Central memory CD8-positive, alpha-beta T cell (primary cell): ENCODE data around the gene TMEM238.

Source experiments
- ATAC-seq: fragments of 150-1000 bp; cut with Tn5 transposase; replicated peaks from 2 replicates; pipeline ENCODE4 v1.10.0; 2022; ENCODE audit warnings: mild to moderate bottlenecking, moderate FRiP score, moderate number of reproducible peaks; ENCODE audit not compliant: poor library complexity, severe bottlenecking; ENCODE audit errors: extremely low read depth
- DNase-seq, 2 donors: peaks; one replicate each; pipeline ENCODE4 v3.0.0; 2021; ENCODE audit warnings: low spot score in 2 of 2
- H3K27ac Mint-ChIP-seq: one replicate; pipeline ENCODE4 v1.8.0; 2022; ENCODE audit warnings: low read depth, mild to moderate bottlenecking, moderate library complexity, mixed read lengths
- H3K27me3 Mint-ChIP-seq: one replicate; pipeline ENCODE4 v1.8.0; 2022; ENCODE audit warnings: mixed read lengths
- H3K36me3 Mint-ChIP-seq: one replicate; pipeline ENCODE4 v1.8.0; 2022; ENCODE audit warnings: mild to moderate bottlenecking, moderate library complexity, mixed read lengths; ENCODE audit not compliant: insufficient read depth
- H3K4me1 Mint-ChIP-seq: one replicate; pipeline ENCODE4 v1.8.0; 2022; ENCODE audit warnings: mixed read lengths
- H3K4me3 Mint-ChIP-seq: one replicate; pipeline ENCODE4 v1.8.0; 2022; ENCODE audit warnings: mild to moderate bottlenecking, moderate library complexity, mixed read lengths
- H3K9me3 Mint-ChIP-seq: one replicate; pipeline ENCODE4 v1.8.0; 2022; ENCODE audit warnings: mixed read lengths

The TMEM238 gene

DNA sequence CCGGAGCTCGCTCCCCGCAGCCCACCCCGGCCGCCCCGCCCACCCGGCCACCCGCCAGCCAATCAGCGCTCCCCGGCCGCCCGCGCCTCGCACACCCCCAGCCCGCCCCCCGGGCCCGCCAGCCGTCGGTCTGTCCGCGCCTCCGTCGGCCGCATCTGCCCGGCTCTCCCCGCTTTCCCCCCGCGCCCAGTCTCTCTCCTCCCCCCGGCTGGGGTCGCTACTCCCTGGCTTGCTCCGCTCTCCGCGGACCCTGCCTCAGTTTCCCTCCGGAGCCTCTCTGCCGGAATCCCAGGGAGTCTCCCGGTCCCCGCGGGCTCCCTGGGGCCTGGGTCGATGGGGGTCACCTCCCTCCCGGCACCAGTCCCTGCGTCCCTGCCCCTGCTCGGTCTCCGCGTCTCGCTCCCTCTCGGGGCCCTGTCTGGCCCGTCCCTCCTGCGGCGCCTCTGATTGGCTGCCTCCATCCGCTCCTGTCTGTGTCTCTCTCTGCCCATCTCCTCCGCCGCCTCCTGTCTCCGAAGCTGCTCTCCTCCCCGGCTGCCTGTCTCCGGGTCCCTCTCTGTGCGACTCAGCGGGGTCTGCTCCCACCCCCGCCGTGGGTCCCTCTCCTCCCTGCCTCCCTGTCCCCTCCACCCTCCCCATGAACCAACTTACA is 14.3 kb downstream of the TMEM238 start:
- Mint-ChIP-seq H3K27ac (no peak overlapping the region), H3K9me3 (no peaks in the 10 kb centered on the region), H3K4me1 (peaks cover 11% of the 10 kb centered on the region), H3K4me3 (peak overlapping the region; percentile 75), H3K27me3 (peaks cover 66% of the 10 kb centered on the region), H3K36me3 (peaks cover 4% of the 10 kb centered on the region)
- DNase-seq, result no peak
- ATAC-seq, result peak; percentile 64

GRCh38 chr19:55368701-55369563 is 15.2 kb downstream of the TMEM238 start:
- peaks cover 62% of the 10 kb centered on the region for H3K27me3 Mint-ChIP-seq
- H3K4me3 Mint-ChIP-seq, result peak overlapping the region; percentile 53
- peak; percentile 31 for ATAC-seq
- peaks cover 10% of the 10 kb centered on the region for H3K4me1 Mint-ChIP-seq
- H3K9me3 Mint-ChIP-seq, result no peaks in the 10 kb centered on the region
- no peak for DNase-seq
- no peak overlapping the region for H3K27ac Mint-ChIP-seq
- peaks cover 4% of the 10 kb centered on the region for H3K36me3 Mint-ChIP-seq

- no peaks in the 10 kb centered on the region for H3K9me3 Mint-ChIP-seq
- H3K27me3 Mint-ChIP-seq, result peaks cover 54% of the 10 kb centered on the region
- no peak overlapping the region for H3K27ac Mint-ChIP-seq
- DNase-seq (no peak), ATAC-seq (no peak)
- no peak overlapping the region for H3K4me3 Mint-ChIP-seq
- H3K36me3 Mint-ChIP-seq, result peaks cover 4% of the 10 kb centered on the region
- peaks cover 5% of the 10 kb centered on the region for H3K4me1 Mint-ChIP-seq
These were observed 16.0 kb downstream of the TMEM238 start for GRCh38 chr19:55368106-55368505.

DNA sequence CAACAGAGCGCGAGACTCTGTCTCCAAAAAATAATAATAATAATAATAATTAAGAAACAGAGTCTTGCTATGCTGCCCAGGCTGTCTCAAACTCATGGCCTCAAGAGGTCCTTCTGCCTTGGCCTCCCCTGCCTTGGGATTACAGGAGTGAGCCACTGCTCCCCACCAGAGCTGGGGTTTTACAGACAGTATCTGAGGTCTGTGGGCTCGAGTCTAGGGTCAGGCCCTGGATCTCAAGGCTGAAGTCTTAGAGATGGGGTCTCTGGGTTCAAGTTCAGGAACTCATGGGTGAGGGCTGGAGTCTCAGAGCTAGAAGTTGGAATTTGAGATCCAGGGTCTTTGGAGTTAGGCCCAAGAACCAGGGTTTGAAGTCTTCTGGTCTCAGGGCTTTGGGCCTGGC is 17.3 kb downstream of the TMEM238 start:
- no peak overlapping the region for H3K4me3 Mint-ChIP-seq
- peaks cover 5% of the 10 kb centered on the region for H3K4me1 Mint-ChIP-seq
- peaks cover 47% of the 10 kb centered on the region for H3K27me3 Mint-ChIP-seq
- no peak for DNase-seq
- no peak for ATAC-seq
- no peaks in the 10 kb centered on the region for H3K9me3 Mint-ChIP-seq
- no peak overlapping the region for H3K27ac Mint-ChIP-seq
- peaks cover 2% of the 10 kb centered on the region for H3K36me3 Mint-ChIP-seq

GRCh38 chr19:55365964-55366363 is 18.1 kb downstream of the TMEM238 start:
- H3K9me3 Mint-ChIP-seq, result no peaks in the 10 kb centered on the region
- no peak overlapping the region for H3K4me3 Mint-ChIP-seq
- ATAC-seq (no peak), DNase-seq (no peak)
- peaks cover 2% of the 10 kb centered on the region for H3K36me3 Mint-ChIP-seq
- peaks cover 38% of the 10 kb centered on the region for H3K27me3 Mint-ChIP-seq
- H3K27ac Mint-ChIP-seq, result no peak overlapping the region
- peaks cover 5% of the 10 kb centered on the region for H3K4me1 Mint-ChIP-seq

- H3K36me3 Mint-ChIP-seq, result peaks cover 2% of the 10 kb centered on the region
- H3K9me3 Mint-ChIP-seq, result no peaks in the 10 kb centered on the region
- no peak overlapping the region for H3K4me3 Mint-ChIP-seq
- DNase-seq, result no peak
- H3K27ac Mint-ChIP-seq, result no peak overlapping the region
- peaks cover 31% of the 10 kb centered on the region for H3K27me3 Mint-ChIP-seq
- ATAC-seq, result no peak
- H3K4me1 Mint-ChIP-seq, result peaks cover 5% of the 10 kb centered on the region
These were observed 18.8 kb downstream of the TMEM238 start for GRCh38 chr19:55365245-55365644.

- DNase-seq (no peak), ATAC-seq (no peak)
- H3K4me1 Mint-ChIP-seq, result no peaks in the 10 kb centered on the region
- H3K27me3 Mint-ChIP-seq, result peaks cover 27% of the 10 kb centered on the region
- H3K27ac Mint-ChIP-seq, result no peak within 1 kb of the TSS
- no peak within 1 kb of the TSS for H3K4me3 Mint-ChIP-seq
- no peaks in the 10 kb centered on the region for H3K9me3 Mint-ChIP-seq
- H3K36me3 Mint-ChIP-seq, result no peaks in the 10 kb centered on the region
These were observed 20.9 kb downstream of the TMEM238 start, which contains the start of gene GARIN5B for GRCh38 chr19:55362990-55363716. TSS of gene GARIN5B (minus strand) at chr19:55363260. CDS start at chr19:55363066, 194 bp downstream.

GRCh38 chr19:55362174-55362989 is 21.7 kb downstream of the TMEM238 start:
- Mint-ChIP-seq H3K27me3 (peaks cover 34% of the 10 kb centered on the region), H3K36me3 (no peaks in the 10 kb centered on the region), H3K27ac (no peak overlapping the region), H3K4me1 (no peaks in the 10 kb centered on the region), H3K4me3 (no peak overlapping the region), H3K9me3 (no peaks in the 10 kb centered on the region)
- DNase-seq, result no peak
- no peak for ATAC-seq

GRCh38 chr19:55360902-55361301 is 23.2 kb downstream of the TMEM238 start:
- H3K4me1 Mint-ChIP-seq, result no peaks in the 10 kb centered on the region
- no peaks in the 10 kb centered on the region for H3K9me3 Mint-ChIP-seq
- ATAC-seq, result no peak
- H3K27me3 Mint-ChIP-seq, result peaks cover 30% of the 10 kb centered on the region
- peaks cover 2% of the 10 kb centered on the region for H3K36me3 Mint-ChIP-seq
- H3K27ac Mint-ChIP-seq, result no peak overlapping the region
- H3K4me3 Mint-ChIP-seq, result no peak overlapping the region
- DNase-seq, result no peak

DNA sequence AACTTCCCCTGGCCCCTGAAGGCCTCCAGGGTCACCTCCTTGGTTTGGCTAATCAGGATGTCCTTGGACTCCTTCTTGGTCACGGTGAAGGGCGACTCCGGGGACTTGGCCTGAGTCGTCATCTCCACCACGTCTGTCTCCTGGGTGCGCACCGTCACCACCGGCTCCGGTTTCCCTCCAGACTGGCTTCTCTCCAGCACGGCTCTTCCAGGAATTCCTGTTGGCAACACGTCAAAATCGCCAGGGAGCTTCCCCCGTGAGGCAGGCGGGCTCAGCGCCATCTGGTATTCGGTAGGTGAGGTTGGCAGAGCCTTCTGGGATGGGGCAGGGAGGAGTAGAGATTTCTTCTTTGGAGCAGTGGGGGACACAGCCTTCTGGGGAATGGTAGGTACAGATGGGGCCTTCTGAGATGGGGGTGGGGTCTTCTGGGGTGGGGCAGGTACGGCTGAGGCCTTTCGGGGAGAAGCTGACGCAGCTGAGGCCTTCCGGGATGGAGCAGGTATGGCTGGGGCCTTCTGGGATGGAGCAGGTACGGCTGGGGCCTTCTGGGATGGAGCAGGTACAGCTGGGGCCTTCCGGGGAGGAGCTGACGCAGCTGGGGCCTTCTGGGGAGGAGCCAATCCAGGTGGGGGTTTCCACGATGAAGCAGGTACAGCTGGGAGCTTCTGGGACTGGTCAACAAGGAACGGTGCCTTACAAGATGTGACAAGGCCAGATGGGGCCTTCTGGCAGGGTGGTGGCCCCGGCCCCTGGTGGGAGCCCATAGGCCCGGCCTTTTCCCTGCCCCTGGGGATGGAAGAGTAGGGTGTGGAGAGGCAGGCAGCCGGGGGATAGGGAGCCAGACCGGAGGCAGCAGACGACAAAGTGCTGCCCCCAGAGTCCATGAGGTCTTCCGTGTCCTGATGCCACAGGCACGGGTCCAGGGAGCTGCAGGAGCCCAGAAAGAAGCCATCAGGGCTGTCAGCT is 24.9 kb downstream of the TMEM238 start:
- Mint-ChIP-seq H3K27ac (no peak overlapping the region), H3K36me3 (peaks cover 2% of the 10 kb centered on the region), H3K9me3 (no peaks in the 10 kb centered on the region), H3K27me3 (peaks cover 33% of the 10 kb centered on the region), H3K4me1 (no peaks in the 10 kb centered on the region), H3K4me3 (no peak overlapping the region)
- no peak for ATAC-seq
- DNase-seq, result no peak

DNA sequence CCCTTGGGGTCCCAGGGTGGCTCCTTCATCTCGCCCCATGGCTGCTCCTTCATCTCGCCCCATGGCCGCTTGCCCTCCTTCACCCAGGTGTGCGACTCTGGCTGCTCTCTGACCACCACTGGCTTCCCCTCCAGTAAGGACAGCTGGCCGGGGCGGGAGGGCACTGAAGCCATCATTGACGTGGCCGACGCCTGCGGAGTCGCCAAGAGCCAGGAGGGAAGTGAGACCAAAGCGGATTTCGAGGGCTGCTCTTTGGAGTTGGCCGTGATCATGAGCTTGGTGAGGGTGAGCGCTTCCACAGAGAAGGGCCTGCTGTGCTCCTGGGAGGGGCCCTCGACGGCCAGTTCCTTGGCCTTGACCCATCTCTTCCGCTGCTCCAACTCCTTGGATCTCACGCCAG is 25.6 kb downstream of the TMEM238 start:
- DNase-seq, result no peak
- Mint-ChIP-seq H3K36me3 (peaks cover 2% of the 10 kb centered on the region), H3K27ac (no peak overlapping the region), H3K4me1 (peaks cover 5% of the 10 kb centered on the region), H3K9me3 (no peaks in the 10 kb centered on the region), H3K27me3 (peaks cover 38% of the 10 kb centered on the region), H3K4me3 (no peak overlapping the region)
- no peak for ATAC-seq
